Osteocyte (in vitro differentiated cells): ENCODE measurements around the gene ANKRD9. TPM values are rescaled to one million over a fixed set of nuclear protein-coding genes. Genes with fewer than 3 reads are reported as not detected.

ENCODE experiments used
- DNase-seq: peaks from one replicate; pipeline ENCODE4 v3.0.0; 2021; ENCODE audit warnings: mixed read lengths; ENCODE audit not compliant: unreplicated experiment; ENCODE audit errors: extremely low spot score
- H3K27ac Mint-ChIP-seq: one replicate; pipeline ENCODE4 v1.8.0; 2021; ENCODE audit warnings: mild to moderate bottlenecking, mixed read lengths; ENCODE audit not compliant: unreplicated experiment
- H3K27me3 Mint-ChIP-seq: one replicate; pipeline ENCODE4 v1.8.0; 2021; ENCODE audit warnings: mixed read lengths; ENCODE audit not compliant: unreplicated experiment
- H3K36me3 Mint-ChIP-seq: one replicate; pipeline ENCODE4 v1.8.0; 2021; ENCODE audit warnings: mixed read lengths; ENCODE audit not compliant: unreplicated experiment
- H3K4me1 Mint-ChIP-seq: one replicate; pipeline ENCODE4 v1.8.0; 2021; ENCODE audit warnings: mixed read lengths; ENCODE audit not compliant: unreplicated experiment
- H3K4me3 Mint-ChIP-seq: one replicate; pipeline ENCODE4 v1.8.0; 2021; ENCODE audit warnings: mild to moderate bottlenecking, moderate library complexity, mixed read lengths; ENCODE audit not compliant: unreplicated experiment
- H3K9me3 Mint-ChIP-seq: one replicate; pipeline ENCODE4 v1.8.0; 2021; ENCODE audit warnings: mixed read lengths; ENCODE audit not compliant: unreplicated experiment
- CTCF ChIP-seq: fragments of 200-600 bp; sonication (generic); IDR thresholded peaks from 2 replicates; pipeline ENCODE4 v1.5.0; 2021; ENCODE audit warnings: antibody characterized with exemption, mild to moderate bottlenecking, moderate library complexity
- total RNA-seq: library from RNA; stranded (reverse); gene quantifications from 2 replicates; pipeline ENCODE4 v1.2.1, GENCODE V29; 2021

The ANKRD9 gene
- total RNA-seq, 1 donor from 2014 or later, result 13.6 TPM

- no peak for TF ChIP-seq CTCF
- Mint-ChIP-seq H3K4me1 (peaks cover 3% of the 10 kb centered on the region), H3K4me3 (no peak overlapping the region), H3K36me3 (peaks cover 20% of the 10 kb centered on the region), H3K27me3 (no peaks in the 10 kb centered on the region), H3K9me3 (no peaks in the 10 kb centered on the region), H3K27ac (no peak overlapping the region)
- DNase-seq, result no peak
Observed at GRCh38 chr14:102479777-102480176, 29.8 kb downstream of the ANKRD9 start.

- H3K9me3 Mint-ChIP-seq, result no peaks in the 10 kb centered on the region
- H3K27ac Mint-ChIP-seq, result no peak overlapping the region
- peaks cover 3% of the 10 kb centered on the region for H3K4me1 Mint-ChIP-seq
- no peaks in the 10 kb centered on the region for H3K27me3 Mint-ChIP-seq
- DNase-seq, result no peak
- H3K4me3 Mint-ChIP-seq, result no peak overlapping the region
- no peak for TF ChIP-seq CTCF
- peaks cover 23% of the 10 kb centered on the region for H3K36me3 Mint-ChIP-seq
Observed at GRCh38 chr14:102479107-102479506, 30.5 kb downstream of the ANKRD9 start.

GRCh38 chr14:102474934-102475333 lies 34.6 kb downstream of the ANKRD9 start:
- Mint-ChIP-seq H3K4me1 (no peaks in the 10 kb centered on the region), H3K27me3 (no peaks in the 10 kb centered on the region), H3K27ac (no peak overlapping the region), H3K4me3 (no peak overlapping the region), H3K36me3 (peaks cover 21% of the 10 kb centered on the region), H3K9me3 (no peaks in the 10 kb centered on the region)
- DNase-seq, result no peak
- TF ChIP-seq CTCF, result no peak

GRCh38 chr14:102473559-102473958 lies 36.0 kb downstream of the ANKRD9 start:
- no peaks in the 10 kb centered on the region for H3K27me3 Mint-ChIP-seq
- H3K36me3 Mint-ChIP-seq, result peaks cover 29% of the 10 kb centered on the region
- DNase-seq, result no peak
- no peak overlapping the region for H3K27ac Mint-ChIP-seq
- no peak overlapping the region for H3K4me3 Mint-ChIP-seq
- no peaks in the 10 kb centered on the region for H3K4me1 Mint-ChIP-seq
- no peak for TF ChIP-seq CTCF
- H3K9me3 Mint-ChIP-seq, result no peaks in the 10 kb centered on the region

- Mint-ChIP-seq H3K9me3 (no peaks in the 10 kb centered on the region), H3K4me1 (no peaks in the 10 kb centered on the region)
Observed at GRCh38 chr14:102472791-102473150, 36.8 kb downstream of the ANKRD9 start.

More at GRCh38 chr14:102472791-102473150, 36.8 kb downstream of the ANKRD9 start:
- DNase-seq, result no peak
- Mint-ChIP-seq H3K36me3 (peaks cover 31% of the 10 kb centered on the region), H3K27me3 (no peaks in the 10 kb centered on the region), H3K27ac (no peak overlapping the region), H3K4me3 (no peak overlapping the region)
- no peak for TF ChIP-seq CTCF
